ENCODE data around the gene YY1.

DNA sequence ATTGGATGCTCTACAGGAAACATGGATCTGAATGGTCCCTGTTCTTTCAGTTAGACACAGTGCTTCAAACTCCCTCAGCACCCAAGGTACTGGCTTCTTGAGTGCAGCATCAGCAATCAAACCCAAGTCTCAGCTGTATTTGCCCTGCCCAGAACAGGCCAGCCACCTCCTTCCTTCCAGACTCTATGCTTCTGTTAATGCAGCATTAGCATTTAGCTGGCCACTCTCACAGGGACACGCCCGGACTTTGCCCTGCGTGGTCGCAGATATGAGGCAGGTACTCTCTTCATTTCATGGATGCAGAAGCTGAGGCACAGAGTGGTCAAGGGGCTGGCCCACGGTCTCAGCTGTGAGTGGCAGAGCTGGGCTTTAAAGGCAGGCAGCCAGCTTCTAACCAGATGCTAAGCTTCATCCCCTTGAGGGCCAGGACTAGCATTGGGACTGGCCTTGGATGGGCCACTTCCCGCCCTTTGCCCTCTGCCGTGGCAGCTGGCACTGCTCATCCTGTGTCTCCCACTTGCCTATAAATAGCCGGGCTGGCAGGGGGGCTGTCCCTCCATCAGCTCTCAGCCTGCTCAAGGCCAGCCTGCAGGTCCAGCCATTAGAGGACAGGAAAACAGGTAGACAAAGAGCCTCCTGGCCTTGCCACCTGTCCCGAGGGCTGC, 82.7 kb downstream of the YY1 start:
- TF ChIP-seq, protein P1, sequence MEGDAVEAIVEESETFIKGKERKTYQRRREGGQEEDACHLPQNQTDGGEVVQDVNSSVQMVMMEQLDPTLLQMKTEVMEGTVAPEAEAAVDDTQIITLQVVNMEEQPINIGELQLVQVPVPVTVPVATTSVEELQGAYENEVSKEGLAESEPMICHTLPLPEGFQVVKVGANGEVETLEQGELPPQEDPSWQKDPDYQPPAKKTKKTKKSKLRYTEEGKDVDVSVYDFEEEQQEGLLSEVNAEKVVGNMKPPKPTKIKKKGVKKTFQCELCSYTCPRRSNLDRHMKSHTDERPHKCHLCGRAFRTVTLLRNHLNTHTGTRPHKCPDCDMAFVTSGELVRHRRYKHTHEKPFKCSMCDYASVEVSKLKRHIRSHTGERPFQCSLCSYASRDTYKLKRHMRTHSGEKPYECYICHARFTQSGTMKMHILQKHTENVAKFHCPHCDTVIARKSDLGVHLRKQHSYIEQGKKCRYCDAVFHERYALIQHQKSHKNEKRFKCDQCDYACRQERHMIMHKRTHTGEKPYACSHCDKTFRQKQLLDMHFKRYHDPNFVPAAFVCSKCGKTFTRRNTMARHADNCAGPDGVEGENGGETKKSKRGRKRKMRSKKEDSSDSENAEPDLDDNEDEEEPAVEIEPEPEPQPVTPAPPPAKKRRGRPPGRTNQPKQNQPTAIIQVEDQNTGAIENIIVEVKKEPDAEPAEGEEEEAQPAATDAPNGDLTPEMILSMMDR (IDR thresholded peaks at IDR 0.05; ENCODE audit: low read length), result no peak
- TF ChIP-seq EZH2 (IDR thresholded peaks at IDR 0.05; ENCODE audit: borderline replicate concordance, low read length), result no peak
